CD4-positive, alpha-beta T cell treated with Interleukin-12 subunit alpha and Interleukin-12 subunit beta, for 1 hour (primary cell): ENCODE measurements around the gene ATP13A1.
A peak's percentile ranks its signal among the peaks of the same experiment; 100 is the strongest.

ENCODE experiments used
- DNase-seq: peaks from one replicate; pipeline ENCODE4 v3.0.0-alpha.2; 2020

ATP13A1 gene

GRCh38 chr19:19662344-19662743 is 1.1 kb downstream of the ATP13A1 start:
- no peak for DNase-seq

GRCh38 chr19:19661675-19662251 is 1.7 kb downstream of the ATP13A1 start:
- peak; percentile 66 for DNase-seq

- no peak for DNase-seq
Observed at GRCh38 chr19:19661141-19661674, 2.3 kb downstream of the ATP13A1 start.

GRCh38 chr19:19659646-19660245 is 3.7 kb downstream of the ATP13A1 start:
- no peak for DNase-seq

GRCh38 chr19:19657397-19657783 is 6.1 kb downstream of the ATP13A1 start:
- no peak for DNase-seq

GRCh38 chr19:19656451-19657396 is 6.8 kb downstream of the ATP13A1 start:
- no peak for DNase-seq

- DNase-seq, result no peak
Observed at GRCh38 chr19:19655641-19656343, 7.7 kb downstream of the ATP13A1 start.

GRCh38 chr19:19655051-19655594 is 8.4 kb downstream of the ATP13A1 start:
- DNase-seq, result no peak

- no peak for DNase-seq
Observed at GRCh38 chr19:19654441-19654840, 9.0 kb downstream of the ATP13A1 start.

- DNase-seq, result no peak
Observed at GRCh38 chr19:19653597-19654147, 9.8 kb downstream of the ATP13A1 start.

- DNase-seq, result no peak
Observed at GRCh38 chr19:19652482-19653295, 10.8 kb downstream of the ATP13A1 start.

- DNase-seq, result no peak
Observed at GRCh38 chr19:19651076-19651475, 12.4 kb downstream of the ATP13A1 start.

GRCh38 chr19:19650331-19650730 is 13.1 kb downstream of the ATP13A1 start:
- DNase-seq, result no peak

- DNase-seq, result no peak
Observed at GRCh38 chr19:19649580-19649995, 13.9 kb downstream of the ATP13A1 start.

- no peak for DNase-seq
Observed at GRCh38 chr19:19649155-19649554, 14.3 kb downstream of the ATP13A1 start.

GRCh38 chr19:19647037-19647835 is 16.2 kb downstream of the ATP13A1 start:
- no peak for DNase-seq

GRCh38 chr19:19645233-19645870 is 18.1 kb downstream of the ATP13A1 start:
- DNase-seq, result no peak

- no peak for DNase-seq
Observed at GRCh38 chr19:19644054-19644388, 19.5 kb downstream of the ATP13A1 start.

- peak; percentile 91 for DNase-seq
Observed at GRCh38 chr19:19643158-19644053, 20.1 kb downstream of the ATP13A1 start, which contains the start of gene GMIP. TSS of gene GMIP (minus strand) at chr19:19643657. CDS start at chr19:19643529, 128 bp downstream.
